Nephron progenitor cell (in vitro differentiated cells): ENCODE measurements around the gene STX10.
A peak's percentile ranks its signal among the peaks of the same experiment; 100 is the strongest.

Experiments used
- DNase-seq: peaks from one replicate; pipeline ENCODE4 v3.0.0; 2021
- H3K27ac Mint-ChIP-seq: 2 replicates; pipeline ENCODE4 v1.8.0; 2021; ENCODE audit warnings: mild to moderate bottlenecking, moderate library complexity, mixed read lengths
- H3K27me3 Mint-ChIP-seq: 2 replicates; pipeline ENCODE4 v1.8.0; 2021; ENCODE audit warnings: mild to moderate bottlenecking, low read depth, mixed read lengths; ENCODE audit not compliant: poor library complexity
- H3K36me3 Mint-ChIP-seq: 2 replicates; pipeline ENCODE4 v1.8.0; 2021; ENCODE audit warnings: low read depth, mixed read lengths
- H3K4me1 Mint-ChIP-seq: 2 replicates; pipeline ENCODE4 v1.8.0; 2021; ENCODE audit warnings: mixed read lengths
- H3K4me3 Mint-ChIP-seq: 2 replicates; pipeline ENCODE4 v1.8.0; 2021; ENCODE audit warnings: mild to moderate bottlenecking, moderate library complexity, mixed read lengths
- H3K9me3 Mint-ChIP-seq: 2 replicates; pipeline ENCODE4 v1.8.0; 2021; ENCODE audit warnings: mild to moderate bottlenecking, moderate library complexity, mixed read lengths
- TF ChIP-seq, protein P1 (sequence below): fragments of 200-600 bp; sonication (generic); IDR thresholded peaks from 2 replicates; pipeline ENCODE4 v1.5.0; 2021; ENCODE audit warnings: antibody characterized with exemption

The STX10 gene

GRCh38 chr19:13135068-13136062 is 14.8 kb downstream of the STX10 start:
- no peaks in the 10 kb centered on the region for H3K9me3 Mint-ChIP-seq
- peaks cover 39% of the 10 kb centered on the region for H3K36me3 Mint-ChIP-seq
- no peak overlapping the region for H3K4me3 Mint-ChIP-seq
- no peaks in the 10 kb centered on the region for H3K27me3 Mint-ChIP-seq
- no peak for DNase-seq
- H3K4me1 Mint-ChIP-seq = peaks cover 15% of the 10 kb centered on the region
- H3K27ac Mint-ChIP-seq = no peak overlapping the region
- TF ChIP-seq, protein P1, sequence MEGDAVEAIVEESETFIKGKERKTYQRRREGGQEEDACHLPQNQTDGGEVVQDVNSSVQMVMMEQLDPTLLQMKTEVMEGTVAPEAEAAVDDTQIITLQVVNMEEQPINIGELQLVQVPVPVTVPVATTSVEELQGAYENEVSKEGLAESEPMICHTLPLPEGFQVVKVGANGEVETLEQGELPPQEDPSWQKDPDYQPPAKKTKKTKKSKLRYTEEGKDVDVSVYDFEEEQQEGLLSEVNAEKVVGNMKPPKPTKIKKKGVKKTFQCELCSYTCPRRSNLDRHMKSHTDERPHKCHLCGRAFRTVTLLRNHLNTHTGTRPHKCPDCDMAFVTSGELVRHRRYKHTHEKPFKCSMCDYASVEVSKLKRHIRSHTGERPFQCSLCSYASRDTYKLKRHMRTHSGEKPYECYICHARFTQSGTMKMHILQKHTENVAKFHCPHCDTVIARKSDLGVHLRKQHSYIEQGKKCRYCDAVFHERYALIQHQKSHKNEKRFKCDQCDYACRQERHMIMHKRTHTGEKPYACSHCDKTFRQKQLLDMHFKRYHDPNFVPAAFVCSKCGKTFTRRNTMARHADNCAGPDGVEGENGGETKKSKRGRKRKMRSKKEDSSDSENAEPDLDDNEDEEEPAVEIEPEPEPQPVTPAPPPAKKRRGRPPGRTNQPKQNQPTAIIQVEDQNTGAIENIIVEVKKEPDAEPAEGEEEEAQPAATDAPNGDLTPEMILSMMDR = no peak

DNA sequence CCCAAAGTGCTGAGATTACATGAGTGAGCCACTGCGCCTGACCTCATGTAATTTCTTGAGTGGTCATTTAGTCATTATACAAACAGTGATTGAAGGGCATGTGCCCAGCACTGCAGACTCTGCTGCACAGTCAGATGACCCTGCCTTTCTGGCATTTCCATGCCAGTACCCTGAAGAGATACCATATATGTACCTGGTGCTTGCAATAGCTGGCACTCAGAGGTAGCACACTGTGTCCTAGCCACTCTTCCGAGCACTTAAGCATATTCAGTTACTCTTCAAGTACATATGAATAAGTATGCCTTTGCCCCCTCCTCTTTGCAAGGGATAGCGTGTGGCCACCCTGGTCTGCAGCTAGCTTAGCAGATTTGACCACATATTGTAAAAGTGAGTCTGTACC is 15.5 kb downstream of the STX10 start:
- H3K27me3 Mint-ChIP-seq = no peaks in the 10 kb centered on the region
- DNase-seq = no peak
- no peak overlapping the region for H3K27ac Mint-ChIP-seq
- peaks cover 12% of the 10 kb centered on the region for H3K4me1 Mint-ChIP-seq
- H3K36me3 Mint-ChIP-seq = peaks cover 39% of the 10 kb centered on the region
- TF ChIP-seq, protein P1 = no peak
- no peak overlapping the region for H3K4me3 Mint-ChIP-seq
- H3K9me3 Mint-ChIP-seq = no peaks in the 10 kb centered on the region

DNA sequence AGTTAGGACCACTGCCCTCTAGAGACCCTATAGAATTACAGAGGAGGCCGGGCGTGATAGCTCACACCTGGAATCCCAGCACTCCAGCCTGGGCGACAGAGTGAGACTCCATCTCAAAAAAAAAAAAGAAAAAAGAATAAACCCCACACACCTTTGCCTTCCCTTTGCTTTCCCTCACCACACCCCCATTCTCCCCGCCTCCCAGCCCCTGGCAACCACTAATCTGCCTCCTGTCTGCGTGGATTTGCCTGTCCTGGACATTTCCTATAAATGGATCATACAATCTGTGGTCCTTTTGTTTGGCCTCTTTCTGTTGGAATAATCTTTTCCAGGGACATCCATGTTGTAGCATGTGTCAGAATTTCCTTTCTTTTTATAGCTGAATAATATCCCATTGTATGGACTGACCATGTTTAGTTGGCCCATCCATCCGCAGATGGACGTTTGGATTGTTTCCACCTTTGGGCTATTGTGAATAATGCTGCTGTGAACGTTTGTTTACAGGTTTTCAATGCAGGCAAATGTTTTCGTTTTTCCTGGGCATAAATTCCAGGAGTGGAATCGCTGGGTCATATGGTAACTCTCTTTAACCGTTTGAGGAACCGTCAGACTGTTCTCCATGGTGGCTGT is 16.8 kb downstream of the STX10 start:
- H3K4me3 Mint-ChIP-seq = no peak overlapping the region
- peak overlapping the region; percentile 46 for H3K27ac Mint-ChIP-seq
- DNase-seq = no peak
- peaks cover 35% of the 10 kb centered on the region for H3K36me3 Mint-ChIP-seq
- peaks cover 9% of the 10 kb centered on the region for H3K4me1 Mint-ChIP-seq
- TF ChIP-seq, protein P1 = no peak
- H3K27me3 Mint-ChIP-seq = no peaks in the 10 kb centered on the region
- no peaks in the 10 kb centered on the region for H3K9me3 Mint-ChIP-seq

GRCh38 chr19:13132471-13133180 is 17.5 kb downstream of the STX10 start:
- H3K27me3 Mint-ChIP-seq = no peaks in the 10 kb centered on the region
- H3K9me3 Mint-ChIP-seq = no peaks in the 10 kb centered on the region
- DNase-seq = no peak
- TF ChIP-seq, protein P1 = no peak
- peak overlapping the region; percentile 79 for H3K27ac Mint-ChIP-seq
- peaks cover 31% of the 10 kb centered on the region for H3K36me3 Mint-ChIP-seq
- peaks cover 16% of the 10 kb centered on the region for H3K4me1 Mint-ChIP-seq
- H3K4me3 Mint-ChIP-seq = no peak overlapping the region

DNA sequence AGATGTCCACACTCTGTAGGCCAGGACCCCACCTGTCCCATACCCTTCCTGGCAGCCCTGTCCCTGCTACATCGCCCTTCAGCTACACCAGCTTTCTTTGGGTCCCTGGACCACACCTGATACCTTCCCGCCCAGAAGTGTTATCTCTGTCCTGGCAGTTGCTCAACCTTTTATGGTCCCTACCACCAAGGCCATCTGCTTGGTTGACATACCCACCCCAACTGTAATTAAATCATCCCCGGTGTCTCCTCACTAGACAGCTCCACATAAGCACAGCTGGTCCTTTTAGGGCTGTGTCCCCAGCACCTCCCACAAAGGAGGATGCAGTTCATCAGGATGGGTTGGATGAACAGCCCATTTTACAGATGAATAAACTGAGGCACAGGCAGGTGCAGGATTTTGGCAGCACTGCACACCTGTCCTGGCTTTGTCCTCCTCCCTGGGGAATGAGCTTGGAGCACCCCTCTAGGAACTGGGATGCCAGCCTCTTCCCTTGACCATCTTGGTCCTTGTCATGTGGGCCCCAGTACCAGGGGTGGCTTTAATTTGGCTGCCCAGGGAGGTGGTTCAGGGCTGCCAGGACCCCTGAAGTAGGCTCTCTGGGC is 19.2 kb downstream of the STX10 start:
- Mint-ChIP-seq H3K36me3 (peaks cover 37% of the 10 kb centered on the region), H3K9me3 (no peaks in the 10 kb centered on the region), H3K27me3 (no peaks in the 10 kb centered on the region), H3K27ac (no peak overlapping the region), H3K4me3 (no peak overlapping the region), H3K4me1 (peaks cover 24% of the 10 kb centered on the region)
- TF ChIP-seq, protein P1 = no peak
- no peak for DNase-seq
